CD4-positive, alpha-beta T cell treated with Interferon alpha-2 for 1 hour (primary cell): ENCODE results near the gene RABGAP1L.
"Not testable (repeated sequence)": the region's sequence is repeated elsewhere in the genome, so short reads cannot be mapped to it uniquely, and the experiment has no call there.

Source experiments
- DNase-seq, 2 donors: peaks; one replicate each; pipeline ENCODE4 v3.0.0-alpha.2; 2020 to 2022

The RABGAP1L gene

GRCh38 chr1:174244017-174244416 is 84.7 kb downstream of the RABGAP1L start:
- no peak for DNase-seq

- DNase-seq: no peak
These were observed 88.2 kb downstream of the RABGAP1L start for GRCh38 chr1:174247472-174247871.

GRCh38 chr1:174248041-174248440 is 88.7 kb downstream of the RABGAP1L start:
- DNase-seq: no peak

DNA sequence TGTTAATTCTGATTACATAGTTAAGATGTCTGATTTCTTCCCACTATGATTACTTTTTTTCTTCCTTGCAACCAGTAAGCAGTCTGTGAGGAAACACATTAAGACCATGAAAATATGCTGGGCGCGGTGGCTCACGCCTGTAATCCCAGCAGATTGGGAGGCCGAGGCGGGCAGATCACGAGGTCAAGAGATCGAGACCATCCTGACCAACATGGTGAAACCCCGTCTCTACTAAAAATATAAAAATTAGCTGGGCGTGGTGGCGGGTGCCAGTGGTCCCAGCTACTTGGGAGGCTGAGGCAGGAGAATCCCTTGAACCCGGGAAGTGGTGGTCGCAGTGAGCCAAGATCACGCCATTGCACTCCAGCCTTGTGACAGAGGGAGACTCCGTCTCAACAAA is 97.1 kb downstream of the RABGAP1L start:
- DNase-seq: not testable (repeated sequence)

DNA sequence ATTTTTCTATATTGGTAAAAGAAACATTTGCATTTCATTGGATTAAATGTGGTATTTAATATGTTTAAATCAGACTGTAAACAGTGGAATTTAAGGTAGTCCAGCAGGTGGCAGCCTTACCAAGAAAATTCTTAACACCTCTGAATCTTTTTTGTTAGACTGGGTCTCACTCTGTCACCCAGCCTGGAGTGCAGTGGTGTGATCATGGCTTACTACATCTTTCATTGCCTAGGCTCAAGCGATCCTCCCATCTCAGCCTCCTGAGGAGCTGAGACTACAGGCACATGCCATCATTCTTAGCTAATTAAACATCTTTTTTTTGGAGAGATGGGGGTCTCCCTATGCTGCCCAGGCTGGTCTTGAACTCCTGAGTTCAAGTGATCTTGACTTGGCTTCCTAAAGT is 98.8 kb downstream of the RABGAP1L start:
- DNase-seq: peak; percentile 35 to 55

DNA sequence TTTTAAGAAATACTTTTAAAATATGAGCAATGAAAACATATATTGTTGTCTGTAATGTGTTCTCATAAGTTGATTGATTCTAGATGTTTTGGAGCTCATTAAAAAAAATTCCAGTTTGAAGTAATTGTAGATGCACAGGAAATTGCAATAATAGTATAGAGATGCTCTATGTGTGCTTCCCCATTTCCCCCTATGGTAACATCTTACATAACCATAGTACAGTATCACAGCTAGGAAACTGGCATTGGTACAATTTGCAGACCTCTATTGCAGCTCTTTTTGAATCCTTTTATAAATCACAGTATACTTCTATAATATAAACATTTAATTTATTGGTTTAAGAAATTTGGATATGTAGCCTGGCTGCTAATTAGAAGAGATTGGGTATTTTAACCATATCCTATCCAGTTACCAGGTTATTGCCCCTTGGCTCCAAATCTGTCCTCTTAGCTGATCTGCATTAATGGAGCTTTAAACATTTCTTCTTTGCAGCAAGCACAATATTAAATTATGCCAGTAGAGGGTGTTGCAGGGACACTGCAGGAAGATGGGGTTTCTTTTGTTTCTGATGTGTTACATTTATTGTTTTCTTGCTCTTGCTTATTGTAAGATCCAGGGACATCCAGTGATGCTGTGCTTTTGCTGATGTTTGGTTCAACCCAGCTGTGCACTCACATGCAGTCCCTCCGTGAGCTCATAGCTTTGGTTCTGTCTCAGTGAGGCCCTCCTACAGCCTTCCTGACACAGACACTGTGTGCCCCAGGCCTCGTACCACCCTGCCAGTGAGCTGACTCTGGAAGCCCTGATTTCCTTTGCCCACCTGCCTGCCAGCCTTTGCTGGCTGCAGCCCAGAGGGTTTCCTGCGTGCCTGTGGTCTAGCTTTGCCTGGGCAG is 103.3 kb downstream of the RABGAP1L start:
- peak in 1 of 2 donors; percentile 41 for DNase-seq

DNA sequence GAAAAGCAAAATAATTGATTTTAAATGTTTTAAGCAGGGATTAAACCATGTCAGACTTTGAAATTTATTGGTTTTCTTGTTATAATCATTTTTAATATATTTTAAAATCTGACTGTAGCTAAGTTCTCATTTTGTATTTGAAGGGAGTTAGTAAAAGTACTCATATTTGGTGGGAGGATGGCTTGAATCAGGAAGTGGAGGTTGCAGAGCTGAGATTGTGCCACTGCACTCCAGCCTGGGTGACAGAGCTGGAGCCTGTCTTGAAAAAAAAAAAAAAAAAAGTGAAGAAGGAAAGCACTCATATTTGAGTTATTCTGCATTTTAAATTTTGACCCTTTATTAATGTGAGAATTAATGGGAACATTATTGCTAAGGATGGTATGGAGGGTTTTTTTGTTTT is 106.0 kb downstream of the RABGAP1L start:
- DNase-seq: no peak

DNA sequence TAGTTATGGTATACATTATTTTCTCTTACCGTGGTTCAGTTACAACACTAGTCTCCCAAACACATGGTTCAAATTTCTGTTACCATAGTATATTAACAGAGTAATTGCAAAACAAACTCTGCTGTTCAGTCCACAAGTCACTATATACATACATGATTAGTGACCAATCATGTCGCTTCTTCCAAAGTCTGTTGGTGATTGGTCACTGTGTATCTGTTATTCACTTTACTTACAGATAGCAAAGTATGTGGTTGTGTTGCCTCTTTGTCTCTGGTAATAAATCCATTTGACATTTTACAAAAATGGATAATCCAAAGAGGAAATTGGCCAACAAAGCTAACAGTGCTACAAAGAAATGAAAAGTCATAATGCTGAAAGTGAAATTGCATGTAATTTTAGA is 107.2 kb downstream of the RABGAP1L start:
- no peak for DNase-seq

GRCh38 chr1:174266991-174267612 is 107.8 kb downstream of the RABGAP1L start:
- no peak for DNase-seq

GRCh38 chr1:174269989-174270651 is 110.8 kb downstream of the RABGAP1L start:
- DNase-seq: no peak

- DNase-seq: no peak
These were observed 113.9 kb downstream of the RABGAP1L start for GRCh38 chr1:174273190-174273589.

DNA sequence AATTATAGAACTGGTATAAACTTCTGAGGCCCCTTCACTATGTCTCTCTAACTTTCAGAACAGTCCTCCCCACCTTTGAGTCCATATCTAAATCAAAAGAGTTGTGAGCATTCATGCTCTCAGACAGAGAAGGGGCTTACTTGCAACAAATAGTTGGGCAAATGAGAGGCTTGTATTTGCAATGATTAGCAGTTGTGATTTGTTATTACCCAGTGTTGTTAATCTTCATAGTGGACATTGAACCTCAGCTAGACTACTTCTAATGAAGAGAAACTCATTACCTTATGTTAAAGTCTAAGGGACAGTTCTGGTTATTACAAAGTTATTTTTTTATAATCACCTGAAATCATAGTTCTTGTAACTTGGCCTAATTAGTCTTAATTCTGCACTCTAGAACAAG is 114.5 kb downstream of the RABGAP1L start:
- DNase-seq: no peak

DNA sequence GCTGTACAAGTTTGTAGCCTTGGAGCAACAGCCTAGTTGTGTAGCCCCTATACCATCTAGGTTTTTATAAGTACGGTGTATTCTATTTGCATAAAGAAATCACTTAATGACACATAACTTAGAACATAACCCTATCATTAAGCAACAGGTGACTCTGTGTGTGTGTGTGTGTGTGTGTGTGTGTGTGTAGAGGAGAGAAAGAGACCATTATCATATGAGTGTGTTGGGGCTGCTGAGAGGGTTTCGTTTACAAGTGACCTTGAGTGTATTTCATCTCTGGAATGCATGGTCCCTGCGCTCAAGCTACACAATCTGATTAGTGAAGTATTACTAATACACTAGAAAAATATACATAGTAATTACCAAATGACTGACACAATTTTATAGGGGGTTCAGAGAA is 115.1 kb downstream of the RABGAP1L start:
- no peak for DNase-seq

GRCh38 chr1:174274884-174275283 is 115.6 kb downstream of the RABGAP1L start:
- DNase-seq: no peak

DNA sequence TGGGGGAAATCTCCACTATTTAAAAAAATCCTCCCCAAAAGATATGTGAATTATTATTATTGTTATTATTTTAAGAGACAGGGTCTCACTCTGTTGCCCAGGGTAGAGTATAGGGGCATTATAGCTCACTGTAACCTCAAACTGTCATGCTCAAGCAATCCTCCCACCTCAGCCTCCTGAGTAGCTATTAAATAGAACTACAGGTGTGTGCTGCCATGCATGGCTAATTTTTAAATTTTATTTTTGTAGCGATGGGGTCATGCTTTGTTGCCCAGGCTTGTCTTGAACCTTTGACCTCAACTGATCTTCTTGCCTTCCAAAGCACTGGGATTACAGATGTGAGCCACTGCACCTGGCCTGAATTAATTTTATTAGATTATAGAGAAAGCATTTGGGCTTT is 116.8 kb downstream of the RABGAP1L start:
- no peak for DNase-seq

DNA sequence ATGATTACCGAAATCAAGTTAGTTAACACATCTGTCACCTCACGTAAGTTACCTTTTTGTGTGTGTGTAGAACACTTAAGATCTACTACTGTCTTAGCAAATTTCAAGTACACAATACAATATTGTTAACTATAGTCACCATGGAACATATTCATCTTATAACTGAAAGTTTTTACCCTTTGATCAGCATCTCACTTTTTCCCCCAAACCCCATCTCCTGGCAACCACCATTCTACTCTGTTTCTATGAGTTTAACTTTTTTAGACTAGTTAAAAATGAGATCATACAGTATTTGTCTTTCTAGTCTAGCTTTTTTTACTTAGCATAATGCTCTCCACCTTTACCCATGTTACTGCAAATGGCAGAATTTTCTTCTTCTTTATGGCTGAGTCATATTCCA is 124.7 kb downstream of the RABGAP1L start:
- DNase-seq: no peak

DNA sequence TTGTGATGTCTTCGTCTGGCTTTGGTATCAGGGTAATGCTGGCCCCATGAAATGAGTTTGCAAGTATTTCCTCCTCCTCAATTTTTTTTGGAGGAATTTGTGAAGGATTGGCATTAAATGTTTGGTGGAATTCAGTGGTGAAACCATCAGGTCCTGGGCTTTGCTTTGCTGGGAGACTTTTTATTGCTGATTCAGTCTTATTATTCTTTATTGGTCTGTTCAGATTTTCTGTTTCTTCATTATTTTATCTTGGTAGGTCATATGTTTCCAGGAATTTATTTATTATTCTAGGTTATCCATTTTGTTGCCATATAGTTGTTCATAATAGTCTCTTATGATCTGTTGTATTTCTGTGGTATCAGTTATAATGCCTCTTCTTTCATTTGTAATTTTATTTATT is 126.7 kb downstream of the RABGAP1L start:
- DNase-seq: no peak

GRCh38 chr1:174289644-174290310 is 130.5 kb downstream of the RABGAP1L start:
- no peak for DNase-seq

GRCh38 chr1:174291059-174291458 is 131.7 kb downstream of the RABGAP1L start:
- no peak for DNase-seq

GRCh38 chr1:174296309-174296708 is 137.0 kb downstream of the RABGAP1L start:
- DNase-seq: no peak

GRCh38 chr1:174297351-174297750 is 138.0 kb downstream of the RABGAP1L start:
- no peak for DNase-seq

GRCh38 chr1:174301295-174302077 is 142.2 kb downstream of the RABGAP1L start:
- DNase-seq: no peak
